Rectal smooth muscle tissue (tissue), 1 donor: Measurements from ENCODE around the gene SMCO4.

Experiments used
- H3K27ac ChIP-seq: one replicate; pipeline ENCODE4 v1.7.0; 2013; ENCODE audit warnings: low read depth, low read length, inconsistent platforms
- H3K27me3 ChIP-seq: one replicate; pipeline ENCODE4 v1.7.0; 2013; ENCODE audit warnings: low read length; ENCODE audit not compliant: control insufficient read depth, insufficient read depth
- H3K36me3 ChIP-seq: one replicate; pipeline ENCODE4 v1.7.0; 2013; ENCODE audit warnings: low read length; ENCODE audit not compliant: control insufficient read depth, insufficient read depth
- H3K4me1 ChIP-seq: one replicate; pipeline ENCODE4 v1.7.0; 2013; ENCODE audit warnings: low read length; ENCODE audit not compliant: control insufficient read depth, insufficient read depth
- H3K4me3 ChIP-seq: one replicate; pipeline ENCODE4 v1.7.0; 2013; ENCODE audit warnings: low read length
- H3K9ac ChIP-seq: one replicate; pipeline ENCODE4 v1.7.0; 2013; ENCODE audit warnings: low read length

SMCO4 gene

GRCh38 chr11:93572621-93573020, 29.4 kb upstream of the SMCO4 start:
- Histone ChIP-seq H3K9ac (no peak overlapping the region), H3K4me3 (no peak overlapping the region), H3K4me1 (no peaks in the 10 kb centered on the region), H3K27me3 (no peaks in the 10 kb centered on the region), H3K36me3 (no peaks in the 10 kb centered on the region), H3K27ac (no peak overlapping the region)

GRCh38 chr11:93572171-93572570, 29.0 kb upstream of the SMCO4 start:
- Histone ChIP-seq H3K9ac (no peak overlapping the region), H3K4me1 (no peaks in the 10 kb centered on the region), H3K27ac (no peak overlapping the region), H3K27me3 (no peaks in the 10 kb centered on the region), H3K36me3 (no peaks in the 10 kb centered on the region), H3K4me3 (no peak overlapping the region)

- H3K27ac ChIP-seq, result no peak overlapping the region
Measured at GRCh38 chr11:93571612-93572011, 28.4 kb upstream of the SMCO4 start.

DNA sequence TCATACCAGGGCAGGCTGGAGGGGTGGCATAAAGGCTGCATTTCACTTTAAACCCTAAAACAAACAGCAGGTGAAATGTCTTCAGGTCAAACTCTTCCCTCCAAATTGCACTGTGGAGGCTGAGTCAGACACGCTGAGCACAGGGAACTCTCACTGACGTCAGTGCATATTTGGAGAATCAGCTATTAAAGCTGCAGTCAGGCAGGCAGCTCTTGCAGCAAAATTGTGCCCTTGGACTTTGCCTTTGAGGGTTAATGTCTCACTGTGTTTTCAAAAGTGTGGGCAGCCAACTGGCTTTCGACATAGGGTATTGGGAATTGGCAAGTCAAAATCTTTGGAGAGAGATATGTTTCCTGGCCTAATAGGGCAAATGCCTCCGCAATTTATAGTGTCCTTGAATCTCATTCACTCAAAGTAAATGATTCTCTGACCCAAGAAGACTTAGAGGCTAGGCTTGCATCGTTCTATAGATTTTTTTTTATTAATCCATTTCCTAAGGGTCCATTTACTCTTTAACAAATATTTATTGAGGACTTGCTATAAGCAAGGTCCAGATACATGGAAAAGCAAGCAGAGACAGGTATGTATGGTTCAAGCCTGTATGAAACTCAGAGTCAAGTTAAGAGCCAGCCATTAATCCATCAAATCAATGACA, 27.7 kb upstream of the SMCO4 start:
- Histone ChIP-seq H3K27ac (no peak overlapping the region), H3K9ac (no peak overlapping the region), H3K27me3 (no peaks in the 10 kb centered on the region), H3K36me3 (no peaks in the 10 kb centered on the region), H3K4me3 (no peak overlapping the region), H3K4me1 (no peaks in the 10 kb centered on the region)

More at GRCh38 chr11:93571612-93572011, 28.4 kb upstream of the SMCO4 start:
- no peak overlapping the region for H3K4me3 ChIP-seq
- no peaks in the 10 kb centered on the region for H3K36me3 ChIP-seq
- H3K9ac ChIP-seq, result no peak overlapping the region
- no peaks in the 10 kb centered on the region for H3K4me1 ChIP-seq
- H3K27me3 ChIP-seq, result no peaks in the 10 kb centered on the region

GRCh38 chr11:93569496-93569895, 26.3 kb upstream of the SMCO4 start:
- H3K4me1 ChIP-seq, result no peaks in the 10 kb centered on the region
- no peak overlapping the region for H3K4me3 ChIP-seq
- H3K27me3 ChIP-seq, result no peaks in the 10 kb centered on the region
- H3K36me3 ChIP-seq, result no peaks in the 10 kb centered on the region
- no peak overlapping the region for H3K9ac ChIP-seq
- H3K27ac ChIP-seq, result no peak overlapping the region

DNA sequence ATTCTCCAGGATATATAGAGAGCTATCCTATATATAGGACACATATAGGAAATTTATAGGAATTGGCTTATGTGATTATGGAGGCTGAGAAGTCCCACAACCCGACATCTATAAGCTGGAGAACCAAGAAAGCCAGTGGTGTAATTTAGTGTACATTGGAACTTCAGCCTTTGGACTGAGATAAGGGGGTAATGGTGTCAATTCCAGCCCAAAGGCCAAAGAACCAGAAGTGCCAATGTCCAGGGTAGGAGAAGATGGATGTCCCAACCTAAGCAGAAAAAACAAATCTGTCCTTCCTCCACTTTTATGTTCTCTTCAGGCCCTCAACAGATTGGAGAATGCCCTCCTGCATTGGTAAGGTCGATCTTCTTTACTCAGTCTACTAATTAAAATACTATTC, 25.5 kb upstream of the SMCO4 start:
- H3K36me3 ChIP-seq, result no peaks in the 10 kb centered on the region
- H3K9ac ChIP-seq, result no peak overlapping the region
- no peaks in the 10 kb centered on the region for H3K4me1 ChIP-seq
- H3K4me3 ChIP-seq, result no peak overlapping the region
- no peak overlapping the region for H3K27ac ChIP-seq
- no peaks in the 10 kb centered on the region for H3K27me3 ChIP-seq

DNA sequence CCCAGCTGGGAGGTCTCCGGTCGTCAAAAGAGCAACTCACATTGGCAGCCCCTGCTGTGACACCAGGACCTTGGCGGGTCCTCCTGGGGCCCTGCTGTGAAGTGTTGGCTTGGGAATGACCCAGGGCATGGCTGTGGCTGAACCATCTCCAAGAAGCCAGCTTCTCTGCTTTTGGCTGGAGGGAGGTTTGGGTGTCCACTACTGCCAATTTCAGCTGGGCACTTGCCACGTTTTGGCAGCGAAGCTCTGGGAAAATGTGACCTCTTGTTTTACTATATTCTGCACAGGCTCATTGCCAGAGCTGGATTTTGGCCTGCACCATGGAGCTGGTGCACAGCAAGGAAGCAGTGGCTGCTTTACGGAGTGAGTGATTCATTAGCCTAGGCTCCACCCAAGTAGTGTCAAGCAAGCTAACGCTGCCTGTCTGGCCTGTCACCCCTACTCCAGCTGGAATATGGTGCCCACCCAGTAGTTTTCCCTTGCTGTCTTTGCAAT, 24.3 kb upstream of the SMCO4 start:
- H3K4me1 ChIP-seq, result no peaks in the 10 kb centered on the region
- H3K36me3 ChIP-seq, result no peaks in the 10 kb centered on the region
- no peaks in the 10 kb centered on the region for H3K27me3 ChIP-seq
- H3K4me3 ChIP-seq, result no peak overlapping the region
- H3K27ac ChIP-seq, result no peak overlapping the region
- no peak overlapping the region for H3K9ac ChIP-seq

DNA sequence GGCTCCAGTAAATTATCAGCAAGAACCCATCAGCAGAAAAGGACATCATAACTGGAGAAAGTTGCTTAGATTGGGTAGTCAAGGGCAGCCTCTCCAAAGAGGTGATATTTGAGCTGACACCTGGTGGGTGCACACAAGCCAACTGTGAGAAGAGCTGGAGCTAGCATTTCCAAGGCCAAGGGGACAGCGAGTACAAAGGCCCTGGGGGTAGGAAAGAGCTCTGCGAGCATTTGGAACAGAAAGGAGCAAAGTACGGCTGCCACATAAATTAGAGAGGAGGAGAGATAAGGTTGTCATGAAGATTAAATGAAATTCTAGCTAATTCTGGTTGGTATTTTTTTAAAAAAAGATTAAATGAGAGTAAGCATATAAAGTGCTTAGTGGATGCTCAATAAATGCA, 21.7 kb upstream of the SMCO4 start:
- H3K36me3 ChIP-seq, result no peaks in the 10 kb centered on the region
- H3K27ac ChIP-seq, result no peak overlapping the region
- no peak overlapping the region for H3K9ac ChIP-seq
- no peaks in the 10 kb centered on the region for H3K27me3 ChIP-seq
- H3K4me1 ChIP-seq, result no peaks in the 10 kb centered on the region
- H3K4me3 ChIP-seq, result no peak overlapping the region

DNA sequence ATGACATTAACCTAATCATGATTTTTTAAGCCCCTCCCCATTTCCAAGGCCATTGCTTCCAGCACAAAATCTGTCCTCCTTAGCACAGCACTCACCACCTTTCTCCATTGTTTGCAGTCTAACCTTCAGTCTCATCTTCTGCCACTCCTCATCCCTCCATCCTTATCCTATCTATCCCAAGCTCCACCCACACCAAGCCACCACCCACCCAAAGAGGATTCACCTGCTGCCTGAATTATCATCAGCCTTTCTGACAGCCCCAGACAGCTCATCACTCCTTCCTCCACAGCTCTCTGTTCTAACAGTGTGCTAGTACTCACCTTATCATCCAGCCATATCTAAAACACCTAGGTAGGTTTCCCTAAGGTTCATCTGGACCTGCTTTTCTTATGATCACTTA, 20.7 kb upstream of the SMCO4 start:
- H3K4me3 ChIP-seq, result no peak overlapping the region
- no peaks in the 10 kb centered on the region for H3K27me3 ChIP-seq
- no peak overlapping the region for H3K9ac ChIP-seq
- H3K27ac ChIP-seq, result no peak overlapping the region
- H3K4me1 ChIP-seq, result no peaks in the 10 kb centered on the region
- no peaks in the 10 kb centered on the region for H3K36me3 ChIP-seq

GRCh38 chr11:93560199-93560932, 17.2 kb upstream of the SMCO4 start:
- Histone ChIP-seq H3K4me3 (no peak overlapping the region), H3K9ac (no peak overlapping the region), H3K36me3 (no peaks in the 10 kb centered on the region), H3K4me1 (no peaks in the 10 kb centered on the region), H3K27ac (no peak overlapping the region), H3K27me3 (no peaks in the 10 kb centered on the region)

DNA sequence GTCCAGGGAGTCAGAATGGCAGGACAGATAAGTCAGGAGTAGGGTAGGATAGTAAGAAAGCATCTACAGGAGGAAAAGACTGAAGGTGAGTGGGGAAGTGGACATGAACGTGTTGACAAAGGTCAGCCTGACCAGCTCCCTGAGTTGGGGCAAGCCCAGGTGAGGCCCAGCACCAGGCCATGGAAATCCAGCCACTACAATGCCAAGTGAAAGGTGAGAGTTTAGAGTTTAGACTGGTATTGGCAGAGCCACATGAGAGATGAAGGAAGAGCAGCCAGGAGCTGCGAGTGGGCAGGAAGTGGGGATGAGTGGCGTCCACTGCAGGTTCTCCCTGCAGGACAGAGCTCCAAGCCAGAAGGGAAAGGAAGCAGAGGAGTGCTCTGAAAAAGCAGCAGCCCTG, 16.5 kb upstream of the SMCO4 start:
- Histone ChIP-seq H3K4me1 (no peaks in the 10 kb centered on the region), H3K27ac (no peak overlapping the region), H3K4me3 (no peak overlapping the region), H3K27me3 (no peaks in the 10 kb centered on the region), H3K9ac (no peak overlapping the region), H3K36me3 (no peaks in the 10 kb centered on the region)

GRCh38 chr11:93552874-93553273, 9.7 kb upstream of the SMCO4 start:
- Histone ChIP-seq H3K27ac (no peak overlapping the region), H3K4me1 (no peaks in the 10 kb centered on the region), H3K9ac (no peak overlapping the region), H3K36me3 (no peaks in the 10 kb centered on the region), H3K4me3 (no peak overlapping the region), H3K27me3 (no peaks in the 10 kb centered on the region)

DNA sequence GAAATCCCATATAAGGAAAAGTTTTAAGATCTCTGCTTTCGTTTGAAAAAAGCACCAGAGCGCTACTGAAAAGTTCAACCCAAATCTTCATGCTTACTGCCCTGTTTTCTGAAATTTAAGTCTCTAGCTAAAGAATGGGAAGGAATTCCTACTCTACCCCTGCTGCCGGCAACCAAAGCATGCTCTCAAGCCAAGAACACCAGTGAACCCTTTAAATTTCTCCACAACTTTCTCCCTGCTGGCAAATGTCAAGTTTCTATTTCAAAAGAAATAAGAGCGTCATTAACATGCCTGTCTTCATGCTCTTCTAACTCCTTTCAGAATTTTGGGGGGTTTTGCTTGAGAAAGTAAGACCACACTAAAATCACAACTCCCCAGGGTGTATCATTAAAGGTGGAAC, 6.8 kb upstream of the SMCO4 start:
- Histone ChIP-seq H3K4me1 (no peaks in the 10 kb centered on the region), H3K36me3 (no peaks in the 10 kb centered on the region), H3K27ac (no peak overlapping the region), H3K27me3 (no peaks in the 10 kb centered on the region), H3K4me3 (no peak overlapping the region), H3K9ac (no peak overlapping the region)
